DND-41 (cell line): ENCODE measurements around the gene WDR93.

Experiments
- EZH2 ChIP-seq: IDR thresholded peaks from 3 replicates; pipeline ENCODE4 v1.6.1; 2012; ENCODE audit warnings: borderline replicate concordance, low read depth, mild to moderate bottlenecking, moderate library complexity, low read length, inconsistent platforms; ENCODE audit not compliant: severe bottlenecking
- TF ChIP-seq, protein P1 (sequence below): IDR thresholded peaks from 2 replicates; pipeline ENCODE4 v1.5.1; 2012; ENCODE audit warnings: borderline replicate concordance, low read length, moderate library complexity, mild to moderate bottlenecking; ENCODE audit not compliant: poor library complexity, severe bottlenecking; ENCODE audit errors: extremely low read depth

- no peak for TF ChIP-seq EZH2
- TF ChIP-seq, protein P1, sequence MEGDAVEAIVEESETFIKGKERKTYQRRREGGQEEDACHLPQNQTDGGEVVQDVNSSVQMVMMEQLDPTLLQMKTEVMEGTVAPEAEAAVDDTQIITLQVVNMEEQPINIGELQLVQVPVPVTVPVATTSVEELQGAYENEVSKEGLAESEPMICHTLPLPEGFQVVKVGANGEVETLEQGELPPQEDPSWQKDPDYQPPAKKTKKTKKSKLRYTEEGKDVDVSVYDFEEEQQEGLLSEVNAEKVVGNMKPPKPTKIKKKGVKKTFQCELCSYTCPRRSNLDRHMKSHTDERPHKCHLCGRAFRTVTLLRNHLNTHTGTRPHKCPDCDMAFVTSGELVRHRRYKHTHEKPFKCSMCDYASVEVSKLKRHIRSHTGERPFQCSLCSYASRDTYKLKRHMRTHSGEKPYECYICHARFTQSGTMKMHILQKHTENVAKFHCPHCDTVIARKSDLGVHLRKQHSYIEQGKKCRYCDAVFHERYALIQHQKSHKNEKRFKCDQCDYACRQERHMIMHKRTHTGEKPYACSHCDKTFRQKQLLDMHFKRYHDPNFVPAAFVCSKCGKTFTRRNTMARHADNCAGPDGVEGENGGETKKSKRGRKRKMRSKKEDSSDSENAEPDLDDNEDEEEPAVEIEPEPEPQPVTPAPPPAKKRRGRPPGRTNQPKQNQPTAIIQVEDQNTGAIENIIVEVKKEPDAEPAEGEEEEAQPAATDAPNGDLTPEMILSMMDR: no peak
Measured at GRCh38 chr15:89724621-89725020, 34.0 kb downstream of the WDR93 start.
